H1 (cell line): ENCODE measurements around the gene SCP2. TPM values are rescaled to one million over a fixed set of nuclear protein-coding genes. Genes with fewer than 3 reads are reported as not detected.

Experiments
- CTCF ChIA-PET: fragments of 300-600 bp; sonication (Branson Sonifier 250); formaldehyde crosslinking; loops from one replicate; lab custom pipeline; 2021; ENCODE audit not compliant: partially characterized antibody; lab: Charles Lee
- POLR2A ChIA-PET: fragments of 300-600 bp; sonication (Branson Sonifier 250); formaldehyde crosslinking; loops from one replicate; lab custom pipeline; 2021; ENCODE audit warnings: inconsistent platforms; ENCODE audit not compliant: partially characterized antibody; lab: Charles Lee
- DNase-seq, 2 experiments: peaks; one replicate each; pipeline versions ENCODE4 v3.0.0 to v3.0.0-alpha.2; 2010 to 2022; ENCODE audit warnings: low spot score in 2 of 2, low read depth in 1 of 2, mixed read lengths in 1 of 2
- FAIRE-seq: peaks from 2 replicates; lab custom pipeline; 2011; peaks lifted over from hg19 to GRCh38; lab: Jason Lieb, UNC
- H2AFZ ChIP-seq: 2 replicates; pipeline ENCODE4 v1.8.1; 2012; ENCODE audit warnings: low read length, inconsistent platforms
- H2AK5ac ChIP-seq: 2 replicates; pipeline ENCODE4 v1.6.1; 2013; ENCODE audit warnings: low read depth, low read length
- H2BK120ac ChIP-seq: replicated peaks from 2 replicates; pipeline ENCODE3; 2013; ENCODE audit warnings: low read depth, low read length, inconsistent platforms
- H2BK12ac ChIP-seq: 2 replicates; pipeline ENCODE4 v1.6.1; 2013; ENCODE audit warnings: low read depth, low read length
- H2BK15ac ChIP-seq: 2 replicates; pipeline ENCODE4 v1.6.1; 2013; ENCODE audit warnings: low read length
- H2BK20ac ChIP-seq: 2 replicates; pipeline ENCODE4 v1.6.1; 2013; ENCODE audit warnings: low read length
- H2BK5ac ChIP-seq: 2 replicates; pipeline ENCODE4 v1.6.1; 2013; ENCODE audit warnings: low read depth, low read length
- H3K14ac ChIP-seq: 2 replicates; pipeline ENCODE4 v1.6.1; 2013; ENCODE audit warnings: inconsistent platforms; ENCODE audit not compliant: insufficient read length
- H3K18ac ChIP-seq: 2 replicates; pipeline ENCODE4 v1.6.1; 2013; ENCODE audit warnings: low read length; ENCODE audit errors: extremely low read depth
- H3K23ac ChIP-seq: 2 replicates; pipeline ENCODE4 v1.6.1; 2013; ENCODE audit warnings: inconsistent platforms; ENCODE audit not compliant: insufficient read length
- H3K23me2 ChIP-seq: 2 replicates; pipeline ENCODE4 v1.6.1; 2013; ENCODE audit warnings: low read depth, low read length
- H3K27ac ChIP-seq: 2 replicates; pipeline ENCODE4 v1.6.1; 2011; ENCODE audit warnings: low read depth, low read length, inconsistent platforms
- H3K27me3 ChIP-seq, 4 experiments: replicated peaks in 1 of 4; 1 replicate in 1 of 4; 2 replicates in 3 of 4; pipeline versions ENCODE4 v1.6.1 to v1.8.1; 2011 to 2013; ENCODE audit warnings: low read length in 3 of 4, mild to moderate bottlenecking in 3 of 4, inconsistent platforms in 2 of 4, mixed read lengths in 2 of 4, moderate library complexity in 1 of 4; ENCODE audit not compliant: control insufficient read depth in 3 of 4, insufficient read depth in 3 of 4; ENCODE audit errors: extremely low read depth in 1 of 4
- H3K36me3 ChIP-seq, 4 experiments: 2 replicates each; pipeline versions ENCODE4 v1.6.1 to v1.8.1; 2011 to 2013; ENCODE audit warnings: mild to moderate bottlenecking in 4 of 4, low read length in 3 of 4, moderate library complexity in 2 of 4, control low read depth in 1 of 4, inconsistent platforms in 1 of 4; ENCODE audit not compliant: insufficient read depth in 4 of 4, control insufficient read depth in 2 of 4
- H3K4ac ChIP-seq: replicated peaks from 2 replicates; pipeline ENCODE3; 2013; ENCODE audit warnings: low read length, low read depth, mixed read lengths, inconsistent platforms; ENCODE audit not compliant: insufficient read length
- H3K4me1 ChIP-seq, 4 experiments: replicated peaks in 1 of 4; 1 replicate in 1 of 4; 2 replicates in 3 of 4; pipeline versions ENCODE4 v1.6.1 to v1.8.1; 2011 to 2013; ENCODE audit warnings: low read length in 3 of 4, inconsistent platforms in 2 of 4, mixed read lengths in 1 of 4; ENCODE audit not compliant: insufficient read depth in 4 of 4, control insufficient read depth in 3 of 4
- H3K4me2 ChIP-seq, 2 experiments: 2 replicates each; pipeline versions ENCODE4 v1.6.1 to v1.8.1; 2011 to 2013; ENCODE audit warnings: low read depth in 2 of 2, low read length in 2 of 2, control low read depth in 1 of 2, inconsistent platforms in 1 of 2, mild to moderate bottlenecking in 1 of 2; ENCODE audit not compliant: insufficient read depth in 1 of 2
- H3K4me3 ChIP-seq, 4 experiments: fragments of 200-600, 300-600 bp in 1 of 4; sonication (generic), shearing (Covaris generic), sonication (Bioruptor Twin) in 1 of 4; 2 replicates each; pipeline versions ENCODE4 v1.5.1 to v1.8.1; 2011 to 2016; ENCODE audit warnings: low read length in 4 of 4, low read depth in 3 of 4, control low read depth in 2 of 4, inconsistent platforms in 2 of 4, mild to moderate bottlenecking in 2 of 4, mixed read lengths in 1 of 4, moderate library complexity in 1 of 4; ENCODE audit not compliant: insufficient read depth in 2 of 4; ENCODE audit errors: extremely low read depth in 1 of 4
- H3K56ac ChIP-seq: replicated peaks from 2 replicates; pipeline ENCODE3; 2013; ENCODE audit warnings: low read depth, mild to moderate bottlenecking, mixed read lengths, low read length, inconsistent platforms; ENCODE audit not compliant: insufficient read length
- H3K79me1 ChIP-seq: 2 replicates; pipeline ENCODE4 v1.6.1; 2013; ENCODE audit warnings: low read depth, low read length, control low read depth
- H3K79me2 ChIP-seq, 2 experiments: 2 replicates each; pipeline versions ENCODE4 v1.6.1 to v1.8.1; 2012 to 2013; ENCODE audit warnings: low read length in 2 of 2, mild to moderate bottlenecking in 2 of 2, inconsistent platforms in 1 of 2; ENCODE audit not compliant: insufficient read depth in 2 of 2, control insufficient read depth in 1 of 2
- H3K9ac ChIP-seq, 4 experiments: replicated peaks in 1 of 4; 1 replicate in 1 of 4; 2 replicates in 3 of 4; pipeline versions ENCODE4 v1.6.1 to v1.8.1; 2011 to 2013; ENCODE audit warnings: low read depth in 3 of 4, low read length in 3 of 4, control low read depth in 2 of 4, mild to moderate bottlenecking in 2 of 4, moderate library complexity in 2 of 4, inconsistent platforms in 1 of 4; ENCODE audit errors: extremely low read depth in 1 of 4
- H3K9me3 ChIP-seq, 2 experiments: 2 replicates each; pipeline versions ENCODE4 v1.6.1 to v1.8.1; 2012 to 2013; ENCODE audit warnings: mild to moderate bottlenecking in 2 of 2, moderate library complexity in 2 of 2, control low read depth in 1 of 2, inconsistent platforms in 1 of 2, low read depth in 1 of 2, low read length in 1 of 2, mixed read lengths in 1 of 2; ENCODE audit not compliant: insufficient read depth in 2 of 2
- H4K20me1 ChIP-seq, 2 experiments: replicated peaks in 1 of 2; 2 replicates each; pipeline versions ENCODE3 to v1.8.1; 2011 to 2013; ENCODE audit warnings: inconsistent platforms in 2 of 2, low read length in 2 of 2, mild to moderate bottlenecking in 1 of 2; ENCODE audit not compliant: insufficient read depth in 2 of 2, control insufficient read depth in 1 of 2
- H4K5ac ChIP-seq: 2 replicates; pipeline ENCODE4 v1.6.1; 2013; ENCODE audit warnings: low read length, low read depth, mixed read lengths, inconsistent platforms; ENCODE audit not compliant: insufficient read length
- H4K8ac ChIP-seq: 2 replicates; pipeline ENCODE4 v1.8.0; 2013; ENCODE audit warnings: mild to moderate bottlenecking, moderate library complexity, low read length, inconsistent platforms; ENCODE audit not compliant: insufficient read depth; ENCODE audit errors: extremely low read depth
- H4K91ac ChIP-seq: replicated peaks from 2 replicates; pipeline ENCODE3; 2013; ENCODE audit warnings: low read length, mixed read lengths, inconsistent platforms; ENCODE audit not compliant: insufficient read length
- CTBP2 ChIP-seq: IDR thresholded peaks from 2 replicates; pipeline ENCODE4 v1.7.0; 2011; ENCODE audit warnings: borderline replicate concordance, mild to moderate bottlenecking, moderate library complexity, mixed read lengths, low read length; ENCODE audit not compliant: insufficient read depth, insufficient read length
- RAD21 ChIP-seq, 2 experiments: IDR thresholded peaks in 1 of 2; conservative IDR thresholded peaks in 1 of 2; 2 replicates each; pipeline ENCODE4 v1.6.1; 2011; ENCODE audit warnings: low read depth in 2 of 2, low read length in 2 of 2, improper control_type of control experiment in 1 of 2, inconsistent platforms in 1 of 2, mild to moderate bottlenecking in 1 of 2, moderate library complexity in 1 of 2
- WGBS, 2 experiments: shearing (Covaris generic) in 1 of 2; methylation state at CpG; one replicate each; pipeline versions ENCODE4 v1.1.6 to v1.1.7; 2013 to 2015; ENCODE audit warnings: low lambda C conversion rate in 2 of 2, mixed read lengths in 2 of 2, inconsistent platforms in 1 of 2, low coverage in 1 of 2, missing lambda C conversion rate in 1 of 2; ENCODE audit not compliant: insufficient replicate concordance in 2 of 2, insufficient coverage in 1 of 2, insufficient read length in 1 of 2; ENCODE audit errors: extremely low coverage in 1 of 2, missing lambda C conversion rate in 1 of 2; 5-methylcytosine and 5-hydroxymethylcytosine counted together
- polyA plus RNA-seq, 7 experiments: library from polyadenylated mRNA; depleted of rRNA in 3 of 7; stranded (reverse) in 5 of 7; unstranded in 2 of 7; fragments of >200 nt in 5 of 7; fragments of 200-250 nt in 2 of 7; gene quantifications; 1 replicate in 5 of 7; 2 replicates in 1 of 7; 4 replicates in 1 of 7; pipeline versions ENCODE4 v1.2.1 to v1.2.3, GENCODE V29; 2011 to 2013; ENCODE audit warnings: missing spikeins in 2 of 7, mixed read lengths in 2 of 7
- total RNA-seq: library from RNA; stranded (reverse); fragmentation: NEBNext Ultra II Directional; extraction: Animal tissue kit (Norgen Biotek cat#: 25700); gene quantifications from 2 replicates; pipeline ENCODE4 v1.2.1, GENCODE V29; 2021
- TF ChIP-seq, protein P1 (sequence below): IDR thresholded peaks from 2 replicates; pipeline ENCODE4 v1.6.1; 2012; ENCODE audit warnings: inconsistent platforms

Gene SCP2
- total and polyA plus RNA-seq, 2 of the 8 experiments (the other 6 are each of a cell fraction or from before 2014, with no cell fraction given): 20.9 to 54.3 TPM

DNA sequence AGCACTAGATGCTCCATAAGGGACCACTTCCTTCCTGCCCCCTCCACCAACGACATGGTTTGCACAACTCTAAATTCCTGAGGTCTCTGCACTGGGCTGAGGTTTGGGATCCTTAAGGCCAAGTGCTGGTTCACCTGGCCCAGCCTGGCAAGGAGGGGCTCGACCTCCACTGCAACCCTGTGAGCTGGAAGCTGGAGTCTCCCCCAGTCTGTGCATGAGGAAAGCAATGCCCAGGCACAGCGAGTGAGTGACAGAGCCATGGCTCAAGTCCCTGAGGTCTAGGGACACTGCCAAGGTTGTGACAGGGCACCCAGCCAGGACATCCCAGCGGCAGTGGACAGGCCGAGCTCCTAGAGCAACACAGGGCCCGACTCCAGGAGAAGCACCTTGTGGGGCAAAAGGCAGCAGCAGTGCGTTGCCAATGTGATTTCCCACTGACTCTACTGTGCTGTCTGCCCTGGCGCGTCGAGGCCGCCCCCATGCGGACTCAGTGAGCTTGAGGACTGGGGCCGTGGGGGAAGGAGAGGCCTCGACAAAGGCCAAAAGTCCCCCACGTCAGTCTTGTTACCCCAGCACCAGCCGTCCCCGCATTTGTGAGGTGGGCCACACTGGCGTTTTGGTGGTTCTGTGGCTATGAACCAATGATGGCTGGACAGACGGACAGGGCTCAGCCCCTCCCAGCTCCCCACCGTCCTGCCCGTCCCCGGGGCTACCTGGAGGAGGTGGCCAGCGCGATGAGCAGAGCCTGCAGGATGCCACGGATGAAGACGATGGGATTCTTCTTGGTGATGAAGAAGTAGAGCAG is 165.0 kb downstream of the SCP2 start:
- Histone ChIP-seq H3K4me2 (no peak overlapping the region), H4K8ac (peak overlapping the region; percentile 3; the same call in 1 of the 2 replicates), H3K56ac (no peak overlapping the region), H3K79me1 (no peaks in the 10 kb centered on the region), H2BK20ac (no peak overlapping the region), H3K23me2 (peaks cover 6% of the 10 kb centered on the region; the same call in 1 of the 2 replicates), H3K9me3 (peaks cover 4 to 12% of the 10 kb centered on the region in 2 experiments; a peak in 2 of 4 replicates), H3K23ac (no peak overlapping the region), H3K18ac (no peak overlapping the region), H2BK120ac (no peak overlapping the region), H4K20me1 (no peaks in the 10 kb centered on the region), H3K9ac (no peak overlapping the region), H3K79me2 (no peaks in the 10 kb centered on the region), H2BK15ac (no peak overlapping the region), H4K91ac (no peak overlapping the region), H4K5ac (no peak overlapping the region), H3K4ac (no peak overlapping the region), H2AFZ (no peak overlapping the region), H3K27ac (no peak overlapping the region), H3K36me3 (no peaks in the 10 kb centered on the region; a peak in 1 of 8 replicates), H3K4me3 (no peak overlapping the region), H3K27me3 (no peaks in the 10 kb centered on the region), H3K14ac (no peak overlapping the region), H2BK5ac (no peak overlapping the region), H3K4me1 (peaks cover 0 to 5% (median 0%) of the 10 kb centered on the region in 4 experiments; a peak in 3 of 7 replicates), H2BK12ac (peak overlapping the region; percentile 7; the same call in 1 of the 2 replicates), H2AK5ac (no peak overlapping the region)
- POLR2A ChIA-PET: interaction anchor here (0.9 to 1.9 kb wide), 2 partner anchors 13 to 16 kb away, joined by 3 to 5 read pairs; no protein-coding TSS in a partner anchor
- no peak for DNase-seq
- WGBS, 2 experiments: 91% methylated on average over 22 of the region's 26 CpGs; no CpG with 5 or more reads in 1 of the 2 experiments
- no peak for FAIRE-seq
- TF ChIP-seq RAD21 (IDR thresholded peaks at IDR 0.05 in 1 of 2, conservative IDR thresholded peaks at IDR 0.05 in 1 of 2; ENCODE audit: low read depth in 2 of 2, low read length in 2 of 2): peak in 1 of 2 experiments; percentile 27; a peak in 1 of 4 replicates
- no peak for TF ChIP-seq CTBP2
- TF ChIP-seq, protein P1, sequence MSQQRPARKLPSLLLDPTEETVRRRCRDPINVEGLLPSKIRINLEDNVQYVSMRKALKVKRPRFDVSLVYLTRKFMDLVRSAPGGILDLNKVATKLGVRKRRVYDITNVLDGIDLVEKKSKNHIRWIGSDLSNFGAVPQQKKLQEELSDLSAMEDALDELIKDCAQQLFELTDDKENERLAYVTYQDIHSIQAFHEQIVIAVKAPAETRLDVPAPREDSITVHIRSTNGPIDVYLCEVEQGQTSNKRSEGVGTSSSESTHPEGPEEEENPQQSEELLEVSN: no peak
- CTCF ChIA-PET: interaction anchor here (0.9 to 2.0 kb wide), 8 partner anchors 9 to 94 kb away, joined by 3 to 8 read pairs (median 4); no protein-coding TSS in a partner anchor
